Neural progenitor cell (in vitro differentiated cells): ENCODE results near the gene CELF4. TPM values are rescaled to one million over a fixed set of nuclear protein-coding genes. Genes with fewer than 3 reads are reported as not detected.
A peak's percentile ranks its signal among the peaks of the same experiment; 100 is the strongest.

Experiments
- DNase-seq: peaks from one replicate; pipeline ENCODE4 v3.0.0-alpha.2; 2016; ENCODE audit warnings: low spot score
- H2AFZ ChIP-seq: fragments of 200-600 bp; sonication (generic); replicated peaks from 2 replicates; pipeline ENCODE4 v1.6.1; 2016; ENCODE audit warnings: antibody characterized with exemption
- H3F3A ChIP-seq: fragments of 200-600 bp; sonication (generic); 2 replicates; pipeline ENCODE4 v1.6.1; 2016; ENCODE audit warnings: antibody characterized with exemption, low read depth
- H3K27ac ChIP-seq: fragments of 200-600 bp; sonication (generic); 2 replicates; pipeline ENCODE4 v1.5.1; 2016; ENCODE audit warnings: mild to moderate bottlenecking
- H3K27me3 ChIP-seq: fragments of 200-600 bp; sonication (generic); 2 replicates; pipeline ENCODE4 v1.6.1; 2016; ENCODE audit warnings: mild to moderate bottlenecking, moderate library complexity
- H3K36me3 ChIP-seq: fragments of 200-600 bp; sonication (generic); 2 replicates; pipeline ENCODE4 v1.5.1; 2016
- H3K4me1 ChIP-seq: fragments of 200-600 bp; sonication (generic); 2 replicates; pipeline ENCODE4 v1.6.1; 2016; ENCODE audit warnings: mixed run types
- H3K4me2 ChIP-seq: fragments of 200-600 bp; sonication (generic); 2 replicates; pipeline ENCODE4 v1.6.1; 2016
- H3K4me3 ChIP-seq: fragments of 200-600 bp; sonication (generic); 2 replicates; pipeline ENCODE4 v1.5.1; 2016
- H3K79me2 ChIP-seq: fragments of 200-600 bp; sonication (generic); 2 replicates; pipeline ENCODE4 v1.6.1; 2016; ENCODE audit warnings: low read depth
- H3K9ac ChIP-seq: fragments of 200-600 bp; sonication (generic); 2 replicates; pipeline ENCODE4 v1.6.1; 2016
- H3K9me3 ChIP-seq: fragments of 200-600 bp; sonication (generic); 2 replicates; pipeline ENCODE4 v1.5.1; 2016; ENCODE audit warnings: low read depth
- H4K20me1 ChIP-seq: fragments of 200-600 bp; sonication (generic); 2 replicates; pipeline ENCODE4 v1.6.1; 2016; ENCODE audit warnings: low read depth
- H3K27ac Mint-ChIP-seq: 3 replicates; pipeline ENCODE4 v1.8.0; 2021; ENCODE audit warnings: mixed read lengths
- H3K27me3 Mint-ChIP-seq: 2 replicates; pipeline ENCODE4 v1.8.0; 2022; ENCODE audit warnings: low read depth, mild to moderate bottlenecking, inconsistent platforms, moderate library complexity, mixed read lengths; ENCODE audit not compliant: insufficient read depth
- H3K36me3 Mint-ChIP-seq: 3 replicates; pipeline ENCODE4 v1.8.0; 2021; ENCODE audit warnings: mixed read lengths
- H3K4me1 Mint-ChIP-seq: 3 replicates; pipeline ENCODE4 v1.8.0; 2021; ENCODE audit warnings: mixed read lengths
- H3K4me3 Mint-ChIP-seq: 3 replicates; pipeline ENCODE4 v1.8.0; 2021; ENCODE audit warnings: mild to moderate bottlenecking, moderate library complexity, mixed read lengths
- H3K9me3 Mint-ChIP-seq: 3 replicates; pipeline ENCODE4 v1.8.0; 2020; ENCODE audit warnings: mixed read lengths
- CTCF ChIP-seq: fragments of 200-600 bp; sonication (generic); IDR thresholded peaks from 2 replicates; pipeline ENCODE4 v1.5.1; 2017; ENCODE audit warnings: antibody characterized with exemption, mild to moderate bottlenecking
- EZH2 ChIP-seq: fragments of 200-600 bp; sonication (generic); IDR thresholded peaks from 2 replicates; pipeline ENCODE4 v1.6.1; 2017; ENCODE audit warnings: antibody characterized with exemption, mild to moderate bottlenecking, moderate library complexity
- EZH2phosphoT487 ChIP-seq: fragments of 200-600 bp; sonication (generic); IDR thresholded peaks from 2 replicates; pipeline ENCODE4 v1.6.1; 2017; ENCODE audit warnings: antibody characterized with exemption
- total RNA-seq: library from RNA; depleted of rRNA; stranded (reverse); fragments of >200 nt; gene quantifications from 2 replicates; pipeline ENCODE4 v1.2.3, GENCODE V29; 2015; ENCODE audit warnings: low replicate concordance

CELF4 gene
- total RNA-seq, 1 donor from 2014 or later, result 1.8 TPM

GRCh38 chr18:37393945-37394609 is 171.5 kb downstream of the CELF4 start:
- peak overlapping the region; percentile 82 for H3K4me2 ChIP-seq
- H3K9me3 ChIP-seq, result no peaks in the 10 kb centered on the region
- H3K9ac ChIP-seq, result no peak overlapping the region
- Mint-ChIP-seq H3K27ac (no peak overlapping the region), H3K4me3 (peak overlapping the region; percentile 68), H3K36me3 (no peaks in the 10 kb centered on the region), H3K27me3 (peaks cover 26% of the 10 kb centered on the region), H3K9me3 (peaks cover 14% of the 10 kb centered on the region), H3K4me1 (peaks cover 10% of the 10 kb centered on the region)
- H4K20me1 ChIP-seq, result no peaks in the 10 kb centered on the region
- TF ChIP-seq EZH2phosphoT487 (no peak), EZH2 (no peak), CTCF (peak; percentile 44)
- H3K27ac ChIP-seq, result no peak overlapping the region
- H3K36me3 ChIP-seq, result no peaks in the 10 kb centered on the region
- H3K79me2 ChIP-seq, result no peaks in the 10 kb centered on the region
- peak; percentile 95 for DNase-seq
- no peaks in the 10 kb centered on the region for H3F3A ChIP-seq
- peaks cover 37% of the 10 kb centered on the region for H3K27me3 ChIP-seq
- H3K4me1 ChIP-seq, result peaks cover 6% of the 10 kb centered on the region
- H2AFZ ChIP-seq, result peak overlapping the region; percentile 1
- peak overlapping the region; percentile 41 for H3K4me3 ChIP-seq

GRCh38 chr18:37393221-37393827 is 172.3 kb downstream of the CELF4 start:
- Histone ChIP-seq H3K79me2 (no peaks in the 10 kb centered on the region), H3K9ac (no peak overlapping the region), H3K4me3 (peak overlapping the region; percentile 41), H3K27ac (no peak overlapping the region), H3K4me1 (peaks cover 6% of the 10 kb centered on the region), H4K20me1 (no peaks in the 10 kb centered on the region), H2AFZ (no peak overlapping the region), H3K27me3 (peaks cover 37% of the 10 kb centered on the region), H3K4me2 (peak overlapping the region; percentile 82), H3F3A (no peaks in the 10 kb centered on the region), H3K36me3 (no peaks in the 10 kb centered on the region), H3K9me3 (no peaks in the 10 kb centered on the region)
- peaks cover 26% of the 10 kb centered on the region for H3K27me3 Mint-ChIP-seq
- H3K36me3 Mint-ChIP-seq, result no peaks in the 10 kb centered on the region
- peaks cover 10% of the 10 kb centered on the region for H3K4me1 Mint-ChIP-seq
- H3K27ac Mint-ChIP-seq, result no peak overlapping the region
- peaks cover 19% of the 10 kb centered on the region for H3K9me3 Mint-ChIP-seq
- peak overlapping the region; percentile 68 for H3K4me3 Mint-ChIP-seq
- no peak for TF ChIP-seq EZH2phosphoT487
- no peak for TF ChIP-seq EZH2
- TF ChIP-seq CTCF, result no peak
- no peak for DNase-seq

GRCh38 chr18:37392648-37393047 is 172.9 kb downstream of the CELF4 start:
- H3K79me2 ChIP-seq, result no peaks in the 10 kb centered on the region
- Mint-ChIP-seq H3K4me3 (peak overlapping the region; percentile 28), H3K4me1 (peaks cover 10% of the 10 kb centered on the region), H3K27me3 (peaks cover 26% of the 10 kb centered on the region), H3K27ac (no peak overlapping the region), H3K36me3 (no peaks in the 10 kb centered on the region), H3K9me3 (peaks cover 21% of the 10 kb centered on the region)
- H3K27me3 ChIP-seq, result peaks cover 37% of the 10 kb centered on the region
- H4K20me1 ChIP-seq, result no peaks in the 10 kb centered on the region
- no peak overlapping the region for H3K4me3 ChIP-seq
- no peak overlapping the region for H3K27ac ChIP-seq
- H3K4me2 ChIP-seq, result no peak overlapping the region
- no peaks in the 10 kb centered on the region for H3K9me3 ChIP-seq
- H3F3A ChIP-seq, result no peaks in the 10 kb centered on the region
- TF ChIP-seq EZH2phosphoT487, result no peak
- no peak for TF ChIP-seq CTCF
- TF ChIP-seq EZH2, result no peak
- H3K9ac ChIP-seq, result no peak overlapping the region
- peaks cover 6% of the 10 kb centered on the region for H3K4me1 ChIP-seq
- no peak overlapping the region for H2AFZ ChIP-seq
- H3K36me3 ChIP-seq, result no peaks in the 10 kb centered on the region
- DNase-seq, result no peak
